GM19395 (cell line): Measurements from ENCODE around the gene SRGAP2C.
"Not testable (repeated sequence)": the region's sequence is repeated elsewhere in the genome, so short reads cannot be mapped to it uniquely, and the experiment has no call there.

Experiments
- ATAC-seq: cut with Tn5 transposase; IDR thresholded peaks from one replicate; pipeline ENCODE4 v1.9.1; 2021; ENCODE audit warnings: mild to moderate bottlenecking, moderate library complexity; ENCODE audit not compliant: unreplicated experiment

Gene SRGAP2C

DNA sequence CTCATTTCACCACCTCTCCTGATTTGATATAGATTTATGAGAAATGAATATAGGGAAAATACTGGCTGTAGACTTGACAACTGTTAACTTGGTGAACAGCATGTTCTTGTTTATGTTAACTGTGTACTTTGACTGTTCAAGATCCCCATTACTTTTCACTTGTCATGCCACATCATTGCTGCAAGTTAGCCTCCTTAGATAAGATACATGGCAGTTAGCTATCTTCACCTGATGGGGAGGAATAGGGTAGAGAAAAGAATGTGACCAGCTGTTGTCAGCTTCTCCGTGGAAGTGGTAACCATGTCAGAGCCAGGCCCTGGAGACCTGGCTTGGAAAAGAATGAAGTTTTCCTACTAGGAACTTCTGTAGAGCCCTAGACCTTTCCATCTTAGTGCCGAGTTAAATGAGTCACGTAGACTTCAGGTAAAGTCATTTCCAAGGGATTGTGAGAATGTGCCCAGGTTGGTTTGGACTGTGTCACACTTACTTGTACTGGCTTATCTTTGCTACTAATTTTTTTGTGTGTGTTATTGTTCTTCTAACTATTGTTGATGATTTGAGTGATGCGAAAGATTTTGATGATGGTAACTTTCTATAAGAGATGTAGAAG is 41.6 kb downstream of the SRGAP2C start:
- not testable (repeated sequence) for ATAC-seq

DNA sequence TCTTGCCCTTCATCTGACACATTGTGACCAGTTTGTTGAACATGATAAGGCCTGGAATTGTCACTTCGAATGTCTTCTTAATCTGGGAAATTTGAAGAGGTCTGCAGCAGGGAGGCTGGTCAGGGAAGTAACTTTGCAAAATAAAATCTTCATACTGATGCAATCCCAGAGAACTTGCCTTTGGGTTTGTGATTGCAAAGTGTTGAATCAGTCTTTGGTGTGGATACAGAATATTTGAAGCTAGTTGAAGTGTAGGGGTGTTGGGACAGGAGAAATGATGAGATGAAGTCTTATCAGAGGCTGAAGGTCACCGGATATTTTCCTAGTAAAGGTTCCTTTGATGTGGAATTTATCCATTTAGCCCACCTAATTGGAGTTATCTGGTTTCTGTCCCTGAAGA is 42.1 kb downstream of the SRGAP2C start:
- not testable (repeated sequence) for ATAC-seq

DNA sequence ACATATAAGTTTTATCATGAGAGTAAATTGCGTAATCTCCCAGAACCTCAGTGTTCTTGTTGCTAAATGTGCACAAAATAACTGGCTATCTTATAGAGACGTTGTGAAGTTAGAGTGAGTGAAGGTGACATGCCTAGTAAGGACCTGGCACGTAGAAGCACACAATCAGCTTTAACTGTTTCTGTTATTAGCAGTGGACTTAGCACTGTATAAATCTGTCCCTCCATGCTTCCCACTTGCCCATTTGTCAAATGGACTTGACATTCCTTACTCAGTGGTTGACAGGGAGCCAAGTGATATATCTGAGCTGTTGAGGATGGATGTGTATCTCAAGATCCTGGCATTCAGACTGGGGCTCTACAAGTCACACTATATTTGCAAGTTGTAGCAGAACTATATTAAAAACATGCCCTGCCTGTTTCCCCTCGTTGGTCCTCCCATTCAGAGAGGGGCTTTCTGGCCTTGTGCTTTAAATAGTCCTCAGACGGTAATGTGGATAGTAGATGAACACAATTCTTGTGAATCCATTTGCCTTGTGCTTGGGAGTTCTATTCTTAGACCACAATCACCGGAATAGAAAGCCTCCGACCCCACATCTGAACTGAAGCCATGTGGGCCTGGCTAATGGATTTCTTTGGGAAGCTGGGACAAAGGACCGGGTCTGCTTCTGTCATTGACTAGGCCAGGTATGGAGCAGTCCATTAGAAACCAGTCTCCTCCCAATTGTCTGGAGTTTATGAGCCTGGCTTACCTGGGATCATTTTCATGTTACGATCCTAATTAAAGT is 43.0 kb downstream of the SRGAP2C start:
- ATAC-seq, result not testable (repeated sequence)

DNA sequence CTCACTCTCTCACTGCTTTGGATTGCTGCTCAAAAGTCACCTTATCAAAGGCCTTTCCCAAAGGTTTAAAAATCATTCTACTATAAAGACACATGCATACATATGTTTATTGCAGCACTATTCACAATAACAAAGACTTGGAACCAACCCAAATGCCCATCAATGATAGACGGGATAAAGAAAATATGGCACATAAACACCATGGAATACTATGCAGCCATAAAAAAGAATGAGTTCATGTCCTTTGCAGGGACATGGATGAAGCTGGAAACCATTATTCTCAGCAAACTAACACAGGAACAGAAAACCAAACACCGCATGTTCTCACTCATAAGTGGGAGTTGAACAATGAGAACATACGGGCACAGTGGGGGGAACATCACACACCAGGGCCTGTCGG is 45.9 kb downstream of the SRGAP2C start:
- ATAC-seq, result not testable (repeated sequence)

DNA sequence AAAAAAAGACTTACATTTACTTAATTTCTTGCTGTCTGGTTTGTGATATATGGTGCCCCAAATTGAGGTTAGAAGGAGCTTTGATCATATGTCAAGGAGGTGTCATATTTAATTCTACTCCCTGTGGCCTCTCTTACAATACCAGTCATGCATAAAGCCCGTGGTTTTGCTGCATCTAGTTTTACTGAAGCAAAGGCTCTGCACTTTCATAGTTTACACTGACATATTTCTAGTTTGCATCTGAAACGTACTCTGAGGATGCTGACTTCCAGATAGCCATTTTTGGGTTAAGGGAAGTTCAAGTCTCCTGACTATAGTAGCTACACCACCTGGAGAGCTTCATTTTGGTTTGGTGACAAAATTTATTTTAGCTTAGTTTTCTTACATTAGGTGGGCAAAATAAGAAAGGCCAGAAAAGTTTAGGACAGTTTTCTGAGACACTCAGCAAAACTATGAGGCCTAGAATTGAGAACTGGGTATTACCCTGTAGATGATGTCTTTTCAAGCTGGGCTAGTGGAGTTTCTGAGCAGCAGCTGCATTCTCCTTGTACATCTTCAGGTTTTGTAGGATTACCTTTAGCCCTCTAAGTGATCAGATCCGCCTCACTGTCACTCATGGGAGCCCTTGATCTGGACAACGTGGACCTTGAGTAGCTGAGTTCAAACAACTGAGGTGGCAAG is 47.8 kb downstream of the SRGAP2C start:
- ATAC-seq, result peak; percentile 86

DNA sequence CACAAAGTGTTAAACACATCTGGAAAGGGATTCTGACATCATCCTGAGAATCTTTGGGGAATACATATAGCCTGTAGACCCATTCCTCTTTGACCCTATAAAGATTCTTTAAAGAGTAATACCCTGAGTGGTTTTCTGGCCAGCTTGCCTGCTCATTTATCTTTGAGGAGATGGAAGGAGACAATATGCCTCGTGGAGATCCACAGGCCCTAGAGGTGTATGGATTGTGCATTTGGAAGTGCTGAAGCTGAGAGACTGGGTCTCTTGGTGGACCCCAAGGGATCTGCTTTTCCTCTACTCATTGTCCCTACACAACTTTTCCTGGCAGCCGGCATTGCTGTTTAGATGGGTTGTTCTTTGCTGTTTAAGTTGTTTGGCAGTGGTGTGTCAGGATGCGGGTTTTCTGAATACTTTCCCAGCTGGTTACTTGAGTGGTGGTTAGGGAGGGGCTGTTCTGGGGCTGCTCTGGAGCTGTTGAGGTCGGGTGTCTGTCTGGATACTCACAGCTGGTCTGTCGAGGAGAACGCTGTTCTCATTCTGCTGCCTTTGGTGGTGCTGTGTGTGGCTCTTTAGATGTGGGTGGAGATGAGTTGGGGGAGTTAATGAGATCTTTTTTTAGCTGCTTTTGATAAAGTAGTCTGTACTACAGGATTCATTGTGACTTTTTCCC is 49.5 kb downstream of the SRGAP2C start:
- ATAC-seq, result not testable (repeated sequence)

DNA sequence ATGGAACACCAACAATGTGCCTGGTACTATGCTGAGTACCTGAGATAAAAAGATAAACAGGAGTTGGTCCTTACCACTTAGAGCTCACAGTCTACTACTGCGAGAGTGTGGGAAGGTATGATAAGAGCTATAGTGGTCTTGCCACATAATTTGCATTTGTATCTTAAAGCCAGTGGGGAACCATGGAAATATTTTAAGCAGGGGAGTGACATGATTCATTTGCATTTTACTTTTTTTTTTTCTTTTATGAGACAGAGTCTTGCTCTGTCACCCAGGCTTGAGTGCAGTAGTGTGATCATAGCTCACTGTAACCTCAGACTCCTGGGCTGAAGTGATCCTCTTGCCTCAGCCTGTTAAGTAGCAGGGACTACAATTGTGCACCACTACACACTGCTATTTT is 53.6 kb downstream of the SRGAP2C start:
- peak; percentile 91 for ATAC-seq

DNA sequence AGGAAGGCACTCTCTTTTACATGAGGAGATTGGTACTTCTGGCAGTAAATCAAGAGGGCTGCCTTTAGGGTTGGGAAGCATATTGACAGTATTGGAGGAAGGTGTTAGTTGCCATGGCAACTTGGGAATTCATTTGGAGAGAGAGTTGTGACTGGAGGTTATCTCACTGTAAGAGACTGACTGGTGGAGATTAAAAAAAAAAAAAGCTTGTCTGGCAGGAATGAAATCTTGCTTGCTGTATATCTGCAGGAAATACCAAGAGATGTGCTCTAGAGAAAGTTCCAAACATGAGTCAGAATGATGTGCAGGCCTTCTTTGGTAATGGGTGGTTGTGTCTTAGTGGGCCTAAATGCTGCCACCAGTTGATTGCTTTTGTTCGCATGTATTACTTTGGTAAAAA is 59.1 kb downstream of the SRGAP2C start:
- ATAC-seq, result not testable (repeated sequence)

DNA sequence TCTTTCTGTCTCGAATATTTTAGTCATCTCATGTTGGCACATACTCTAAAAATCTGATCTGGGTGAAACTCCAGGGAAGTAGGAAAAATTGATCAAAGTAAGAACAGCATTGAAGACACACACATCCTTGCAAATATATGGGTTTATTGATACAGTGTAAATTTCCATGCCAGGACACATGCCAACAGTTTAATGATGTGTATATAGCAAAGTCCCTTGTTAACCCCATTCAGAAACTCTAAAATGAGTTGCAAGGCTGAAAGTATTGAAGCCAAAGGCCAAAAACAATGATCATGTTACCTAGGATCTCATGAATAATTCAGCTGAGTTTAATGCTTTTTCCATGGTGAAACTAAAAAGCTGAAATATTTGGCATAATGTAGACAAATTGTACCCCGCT is 61.6 kb downstream of the SRGAP2C start:
- not testable (repeated sequence) for ATAC-seq

DNA sequence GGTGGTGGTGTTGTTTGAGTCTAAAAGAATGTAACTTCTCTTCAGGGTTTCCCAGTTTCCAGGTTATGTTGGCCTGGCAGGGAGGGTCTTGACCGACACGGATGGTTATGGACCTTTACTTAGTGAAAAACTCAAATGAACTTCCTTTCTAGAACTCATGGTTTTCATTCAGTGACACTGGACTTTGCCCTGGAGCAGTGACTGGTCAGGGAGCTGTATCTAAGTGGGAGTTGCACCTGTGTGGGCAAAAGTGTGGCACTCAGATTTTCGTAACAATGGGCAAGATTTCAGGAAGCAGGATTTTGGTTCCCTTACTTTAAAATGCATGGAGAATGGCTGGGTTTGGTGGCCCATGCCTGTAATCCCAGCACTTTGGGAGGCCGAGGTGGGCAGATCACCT is 67.9 kb downstream of the SRGAP2C start:
- not testable (repeated sequence) for ATAC-seq

DNA sequence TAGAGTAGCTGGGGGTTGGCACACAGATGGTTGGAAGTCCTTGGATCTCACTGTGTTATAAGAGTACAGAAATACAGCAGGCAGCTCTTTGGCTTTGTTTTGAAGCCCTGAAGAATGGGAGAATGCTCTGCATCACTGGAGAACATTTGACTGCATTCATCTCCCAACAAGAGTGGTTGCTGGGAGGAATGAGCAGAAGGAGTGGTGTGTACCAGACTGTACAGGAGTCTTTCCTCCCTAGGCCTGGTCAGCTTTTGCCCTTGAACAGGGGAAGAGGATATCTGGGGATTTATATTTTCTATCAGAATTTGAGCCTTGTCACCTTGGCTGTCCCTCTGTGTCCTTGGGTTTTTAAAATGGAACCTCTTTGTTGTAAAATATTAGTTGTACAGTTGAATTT is 69.8 kb downstream of the SRGAP2C start:
- ATAC-seq, result not testable (repeated sequence)

DNA sequence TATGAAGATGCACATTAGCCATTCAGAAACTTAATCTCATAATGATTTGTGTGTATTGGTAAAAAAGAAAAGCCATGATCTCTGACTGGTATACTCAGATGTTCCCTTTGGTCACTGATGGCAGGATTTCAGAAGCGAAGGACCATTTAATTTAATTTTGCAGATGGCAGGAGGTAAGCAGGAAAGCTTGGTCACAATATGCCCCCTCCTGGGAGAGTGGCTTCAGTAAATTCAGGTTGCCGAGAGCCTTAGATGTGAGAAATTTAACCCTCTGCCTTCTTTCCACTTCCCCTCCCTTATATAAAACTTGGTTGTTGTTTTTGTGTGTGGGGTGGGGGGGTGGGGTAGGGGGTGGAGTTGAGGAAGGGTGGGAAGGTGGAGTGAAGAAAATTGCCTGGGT is 72.9 kb downstream of the SRGAP2C start:
- not testable (repeated sequence) for ATAC-seq

DNA sequence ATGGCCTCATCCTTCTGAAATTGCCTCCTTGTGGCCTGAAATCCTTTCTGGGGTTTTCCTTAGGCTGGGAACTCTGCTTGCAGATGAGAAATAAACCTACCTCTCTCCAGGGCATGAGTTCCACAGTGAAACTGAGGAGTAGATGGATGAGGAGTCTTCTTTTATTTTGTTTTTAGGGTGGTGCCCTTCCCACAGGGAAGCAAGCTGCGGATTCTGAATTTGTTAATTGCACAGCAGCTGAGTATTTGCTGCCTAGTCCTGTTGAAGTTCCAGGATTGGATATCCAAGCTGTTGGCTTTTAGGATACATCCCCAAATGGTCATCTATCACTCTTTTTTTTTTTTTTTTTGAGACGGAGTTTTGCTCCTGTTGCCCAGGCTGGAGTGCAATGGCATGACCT is 73.4 kb downstream of the SRGAP2C start:
- not testable (repeated sequence) for ATAC-seq

DNA sequence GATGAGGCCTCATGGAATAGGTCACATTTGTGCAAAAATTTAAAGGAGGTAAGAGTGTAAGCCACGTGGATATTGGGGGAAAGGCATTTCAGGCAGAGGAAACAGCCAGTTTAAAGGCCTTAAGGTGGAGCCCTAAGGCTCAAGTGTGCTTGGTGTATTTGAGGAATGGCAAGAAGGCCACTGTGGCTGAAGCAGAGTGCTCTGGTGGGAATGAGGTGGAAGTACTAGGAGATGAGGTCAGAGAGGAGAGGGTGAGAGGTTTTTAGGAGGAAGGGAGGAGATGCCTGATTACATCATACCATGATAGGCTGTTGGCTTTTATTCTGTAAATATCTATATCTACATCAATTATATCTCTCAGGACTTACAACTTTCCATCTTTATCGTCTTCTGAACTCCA is 75.4 kb downstream of the SRGAP2C start:
- not testable (repeated sequence) for ATAC-seq

DNA sequence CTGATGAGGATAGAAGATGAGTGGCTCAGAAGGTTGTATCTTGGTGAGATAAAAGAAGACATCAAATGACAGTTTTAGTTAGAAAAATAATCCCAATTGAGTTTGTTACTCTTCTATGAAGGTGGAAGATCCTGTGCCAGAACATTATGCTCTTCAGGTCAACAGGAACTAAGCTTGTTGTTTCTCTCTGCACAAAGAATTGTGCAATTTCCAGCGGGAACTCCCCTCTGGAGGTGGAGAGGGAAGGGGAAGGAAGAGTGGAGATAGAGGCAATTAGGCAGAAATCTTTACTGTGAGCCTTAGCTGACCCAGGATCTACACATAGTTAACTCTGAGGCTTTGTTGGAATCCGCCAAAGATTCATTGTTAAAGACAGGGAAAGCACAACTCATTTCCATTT is 77.4 kb downstream of the SRGAP2C start:
- not testable (repeated sequence) for ATAC-seq

DNA sequence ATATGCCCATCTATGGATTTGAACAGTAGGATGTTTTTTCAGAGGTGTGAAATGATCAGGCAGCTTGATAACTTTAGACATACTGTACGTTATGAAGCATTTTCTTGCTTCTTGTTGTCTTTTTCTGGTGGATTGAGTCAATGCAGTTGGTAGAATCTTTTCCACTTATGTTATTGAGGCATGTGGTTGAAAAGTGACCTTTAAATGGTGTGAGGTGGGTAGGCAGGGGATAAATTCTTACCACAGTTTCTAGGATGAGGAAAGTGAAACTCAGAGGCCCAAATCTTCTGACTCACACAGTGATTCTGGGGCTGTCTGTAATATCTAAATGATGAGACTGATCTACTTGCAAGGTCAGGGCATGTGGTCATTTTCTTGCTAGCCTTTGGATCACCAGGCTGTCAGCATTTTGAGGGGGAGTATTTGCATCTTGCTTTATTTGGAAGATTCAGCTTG is 79.0 kb downstream of the SRGAP2C start:
- ATAC-seq, result peak; percentile 77

DNA sequence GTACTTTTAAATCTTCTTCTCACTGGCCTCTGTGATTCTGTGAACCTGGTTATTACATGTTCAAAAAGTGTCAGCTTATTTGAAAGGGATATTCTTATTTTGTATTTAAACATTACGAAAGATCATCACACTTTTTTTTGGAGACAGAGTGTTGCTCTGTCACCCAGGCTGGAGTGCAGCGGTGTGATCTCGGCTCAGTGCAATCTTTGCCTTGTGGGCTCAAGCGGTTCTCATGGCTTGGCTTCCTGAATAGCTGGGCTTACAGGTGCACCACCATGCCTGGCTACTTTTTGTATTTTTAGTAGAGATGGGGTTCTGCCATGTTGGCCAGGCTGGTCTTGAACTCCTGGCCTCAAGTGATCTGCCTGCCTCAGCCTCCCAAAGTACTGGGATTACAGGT is 82.3 kb downstream of the SRGAP2C start:
- not testable (repeated sequence) for ATAC-seq

DNA sequence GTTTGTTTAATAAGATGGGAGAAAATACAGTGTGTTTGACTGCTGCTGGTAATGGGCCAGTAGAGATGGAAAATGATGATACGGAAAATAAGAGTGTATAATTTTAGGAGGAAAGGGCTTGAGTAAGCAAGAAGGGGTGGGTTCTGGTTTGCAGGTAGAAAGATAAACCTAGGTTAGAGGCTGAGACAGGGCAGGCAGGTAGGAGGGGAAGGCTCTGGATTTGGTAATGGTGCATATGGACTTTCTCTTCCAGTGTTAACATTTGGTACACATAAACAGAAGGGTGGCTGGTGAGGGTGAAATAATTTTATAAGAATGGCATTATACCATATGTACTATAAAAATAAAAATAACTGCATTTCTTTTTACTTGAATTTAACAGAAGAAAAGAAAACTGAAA is 84.5 kb downstream of the SRGAP2C start:
- ATAC-seq, result not testable (repeated sequence)

DNA sequence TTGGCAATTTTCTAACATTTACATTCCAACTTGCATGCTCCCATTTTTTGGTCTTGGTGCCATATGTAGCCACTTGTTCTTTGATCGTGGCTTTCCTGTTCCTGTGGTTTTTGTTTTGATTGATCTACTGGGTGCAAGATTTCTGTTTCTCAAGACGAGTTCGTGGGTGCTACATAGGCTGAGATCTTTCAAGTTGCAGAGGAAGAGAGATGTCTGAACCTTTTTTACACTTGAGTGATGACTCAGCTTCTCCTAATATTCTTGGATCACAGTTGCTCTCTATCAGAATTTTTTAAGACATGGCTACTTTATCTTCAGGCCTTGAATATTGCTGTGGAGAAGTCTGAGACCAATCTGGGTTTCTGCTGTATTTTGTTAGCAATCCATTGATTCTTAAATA is 85.2 kb downstream of the SRGAP2C start:
- peak; percentile 48 for ATAC-seq

DNA sequence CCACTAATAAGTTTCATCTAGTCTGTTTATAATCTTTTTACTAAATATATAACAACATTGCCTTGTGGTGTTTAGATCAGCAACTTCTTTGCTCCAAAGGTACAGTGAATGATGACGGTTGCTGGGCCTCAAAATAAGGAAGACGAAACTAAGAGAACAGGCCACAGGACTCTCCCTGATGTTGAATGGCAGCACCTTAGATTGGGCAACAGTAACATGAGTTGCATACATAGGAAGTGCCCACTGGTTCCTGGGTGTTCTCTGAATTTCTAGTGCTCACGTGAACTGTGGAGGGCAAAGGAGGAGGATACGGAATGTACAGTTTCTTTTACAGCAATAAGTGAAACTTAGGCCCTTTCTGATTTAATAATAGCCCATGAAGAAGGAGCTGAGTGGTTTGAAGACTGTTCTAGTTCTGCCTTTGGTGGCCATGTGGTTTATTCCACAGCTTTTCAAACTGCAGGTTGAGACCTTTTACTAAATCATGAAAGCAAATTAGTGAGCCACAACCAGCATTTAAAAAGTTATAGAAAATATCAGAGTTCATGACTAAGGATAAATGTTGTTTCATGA is 86.5 kb downstream of the SRGAP2C start:
- not testable (repeated sequence) for ATAC-seq

DNA sequence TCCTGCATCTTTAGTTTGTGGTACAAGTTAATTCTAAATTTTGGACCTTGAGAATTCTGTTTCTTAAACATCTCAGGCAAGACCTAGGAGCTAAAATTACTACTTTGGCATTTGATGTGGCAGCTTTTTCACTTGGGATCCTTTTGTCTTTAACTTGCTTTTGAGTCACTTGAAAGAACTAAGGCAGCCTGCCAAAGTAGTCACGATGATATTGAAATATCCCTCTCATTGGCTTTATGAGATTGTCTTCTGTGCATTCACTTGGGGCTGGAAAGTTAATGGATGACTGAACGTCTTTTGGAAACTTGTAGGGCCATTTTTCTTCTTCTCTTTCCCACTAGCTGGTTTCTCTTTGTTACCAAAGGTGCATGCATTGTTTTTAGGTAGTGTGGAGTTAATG is 90.7 kb downstream of the SRGAP2C start:
- ATAC-seq, result not testable (repeated sequence)
